Measurements from ENCODE around the gene HNF4A. TPM values are rescaled to one million over a fixed set of nuclear protein-coding genes. Genes with fewer than 3 reads are reported as not detected.

Gene HNF4A
- total and polyA plus RNA-seq, 2 donors (not counting 1 experiment from before 2014, with no cell fraction given) = not detected

GRCh38 chr20:44392776-44393607 lies 37.5 kb downstream of the HNF4A start:
- no peaks in the 10 kb centered on the region for H4K20me1 ChIP-seq (ENCODE audit: control insufficient read depth, insufficient read depth, low read length, poor library complexity, severe bottlenecking)
- no peaks in the 10 kb centered on the region for H3K9me3 Mint-ChIP-seq (ENCODE audit: insufficient read depth)
- WGBS (ENCODE audit: insufficient coverage) = 82% methylated on average over 4 of the region's 5 CpGs
- H3K9me3 ChIP-seq (ENCODE audit: control extremely low read depth in 1 of 3, control insufficient read depth in 2 of 3, insufficient read depth in 1 of 3, low read length in 2 of 3) = no peaks in the 10 kb centered on the region
- H3K79me2 ChIP-seq (ENCODE audit: control insufficient read depth, insufficient read depth, low read length) = no peaks in the 10 kb centered on the region
- H3K4me3 Mint-ChIP-seq = no peak overlapping the region
- ATAC-seq (ENCODE audit: low read depth) (no peak), DNase-seq (no peak)
- H3K27ac Mint-ChIP-seq = no peak overlapping the region
- no peak for TF ChIP-seq EZH2 (IDR thresholded peaks at IDR 0.05; ENCODE audit: borderline replicate concordance, insufficient read depth, low read depth, low read length, poor library complexity, severe bottlenecking)
- TF ChIP-seq, protein P1, sequence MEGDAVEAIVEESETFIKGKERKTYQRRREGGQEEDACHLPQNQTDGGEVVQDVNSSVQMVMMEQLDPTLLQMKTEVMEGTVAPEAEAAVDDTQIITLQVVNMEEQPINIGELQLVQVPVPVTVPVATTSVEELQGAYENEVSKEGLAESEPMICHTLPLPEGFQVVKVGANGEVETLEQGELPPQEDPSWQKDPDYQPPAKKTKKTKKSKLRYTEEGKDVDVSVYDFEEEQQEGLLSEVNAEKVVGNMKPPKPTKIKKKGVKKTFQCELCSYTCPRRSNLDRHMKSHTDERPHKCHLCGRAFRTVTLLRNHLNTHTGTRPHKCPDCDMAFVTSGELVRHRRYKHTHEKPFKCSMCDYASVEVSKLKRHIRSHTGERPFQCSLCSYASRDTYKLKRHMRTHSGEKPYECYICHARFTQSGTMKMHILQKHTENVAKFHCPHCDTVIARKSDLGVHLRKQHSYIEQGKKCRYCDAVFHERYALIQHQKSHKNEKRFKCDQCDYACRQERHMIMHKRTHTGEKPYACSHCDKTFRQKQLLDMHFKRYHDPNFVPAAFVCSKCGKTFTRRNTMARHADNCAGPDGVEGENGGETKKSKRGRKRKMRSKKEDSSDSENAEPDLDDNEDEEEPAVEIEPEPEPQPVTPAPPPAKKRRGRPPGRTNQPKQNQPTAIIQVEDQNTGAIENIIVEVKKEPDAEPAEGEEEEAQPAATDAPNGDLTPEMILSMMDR (IDR thresholded peaks at IDR 0.05) = no peak
- ChIA-PET POLR2A (no interaction called here), CTCF (interaction anchor here (0.7 to 1.2 kb wide), 2 partner anchors 9 to 179 kb away, joined by 3 read pairs; no protein-coding TSS in a partner anchor)
- H3K27ac ChIP-seq (ENCODE audit: low read length in 2 of 2) = no peak overlapping the region
- no peak overlapping the region for H3K4me3 ChIP-seq (ENCODE audit: control extremely low read depth in 1 of 5, extremely low read depth in 1 of 5, insufficient read depth in 1 of 5, low read depth in 2 of 5, low read length in 4 of 5)
- intact Hi-C loops (cut with micrococcal nuclease) = no loop called here
- H3K4me1 ChIP-seq (ENCODE audit: control insufficient read depth in 2 of 2, insufficient read depth in 2 of 2, low read length in 2 of 2) = peaks cover 3 to 9% of the 10 kb centered on the region in 2 donors
- peaks cover 24% of the 10 kb centered on the region for H3K27me3 Mint-ChIP-seq
- no peak overlapping the region for H3K9ac ChIP-seq (ENCODE audit: low read length)
- H3K4me2 ChIP-seq (replicated peaks; ENCODE audit: low read depth, low read length, poor library complexity, severe bottlenecking) = no peak overlapping the region
- H2AFZ ChIP-seq (ENCODE audit: insufficient read depth, low read depth, low read length, poor library complexity, severe bottlenecking) = no peak overlapping the region
- H3K27me3 ChIP-seq (replicated peaks in 1 of 4; ENCODE audit: control extremely low read depth in 1 of 4, control insufficient read depth in 3 of 4, insufficient read depth in 4 of 4, low read length in 3 of 4) = peaks cover 0 to 15% (median 5%) of the 10 kb centered on the region in 4 experiments
- no peaks in the 10 kb centered on the region for H3K36me3 ChIP-seq (replicated peaks in 1 of 2; ENCODE audit: control extremely low read depth in 1 of 2, control insufficient read depth in 1 of 2, extremely low read depth in 1 of 2, insufficient read depth in 2 of 2, low read length in 1 of 2)
- peaks cover 3% of the 10 kb centered on the region for H3K4me1 Mint-ChIP-seq

Data from B cell (primary cell).